ENCODE results near the gene MBOAT7.

GRCh38 chr19:54180691-54181091 lies 8.7 kb downstream of the MBOAT7 start:
- TF ChIP-seq CTCF (conservative IDR thresholded peaks at IDR 0.05) (no peak), ZFX (IDR thresholded peaks at IDR 0.05) (no peak)
